K562 (cell line): ENCODE data around the gene IGIP. TPM values are rescaled to one million over a fixed set of nuclear protein-coding genes. Genes with fewer than 3 reads are reported as not detected.
A peak's percentile ranks its signal among the peaks of the same experiment; 100 is the strongest.

Source experiments
- ATAC-seq: fragments of 200-7000 bp; cut with Tn5 transposase; 3 replicates; pipeline ENCODE4 v1.9.1; 2020; ENCODE audit warnings: moderate library complexity
- BruUV-seq: library from RNA; stranded (reverse); fragments of 400-500 nt; replicated peaks from 2 replicates; lab custom pipeline; 2021; lab: Mats Ljungman, UMichigan
- CTCF ChIA-PET: fragments of 300-600 bp; formaldehyde crosslinking; extraction: SDS; loops from one replicate; lab custom pipeline; 2021; ENCODE audit warnings: low intra/inter-chr PET ratio; lab: Yijun Ruan, JAX
- POLR2A ChIA-PET: fragments of 300-600, 350-650 bp; sonication (Branson Sonifier 250); formaldehyde crosslinking; extraction: SDS; loops from one replicate; lab custom pipeline; 2021; ENCODE audit warnings: antibody characterized with exemption, inconsistent platforms; lab: Yijun Ruan, JAX
- DNase-seq, 4 experiments: peaks; one replicate each; pipeline versions ENCODE4 v3.0.0 to v3.0.0-alpha.2; 2011 to 2018; ENCODE audit warnings: low spot score in 3 of 4, mixed read lengths in 3 of 4; ENCODE audit errors: extremely low read depth in 1 of 4
- FAIRE-seq: peaks from 2 replicates; lab custom pipeline; 2011; peaks lifted over from hg19 to GRCh38; lab: Jason Lieb, UNC
- H2AFZ ChIP-seq: 2 replicates; pipeline ENCODE4 v1.6.0; 2011; ENCODE audit warnings: low read depth, low read length, control low read depth, inconsistent platforms
- H3K27ac ChIP-seq: fragments of 200-600 bp; 3 replicates; pipeline ENCODE4 v1.8.0; 2011; ENCODE audit warnings: low read depth, mild to moderate bottlenecking, control low read depth, inconsistent platforms, low read length, moderate library complexity, mixed read lengths; ENCODE audit errors: extremely low read depth
- H3K27me3 ChIP-seq, 2 experiments: fragments of 300-600 bp in 1 of 2; 2 replicates in 1 of 2; 3 replicates in 1 of 2; pipeline versions ENCODE4 v1.6.0 to v1.8.0; 2011; ENCODE audit warnings: inconsistent platforms in 2 of 2, low read length in 2 of 2, mild to moderate bottlenecking in 1 of 2, mixed read lengths in 1 of 2, moderate library complexity in 1 of 2; ENCODE audit not compliant: control insufficient read depth in 2 of 2, insufficient read depth in 2 of 2
- H3K36me3 ChIP-seq: fragments of 300-600 bp; 3 replicates; pipeline ENCODE4 v1.8.0; 2011; ENCODE audit warnings: mild to moderate bottlenecking, low read length, inconsistent platforms; ENCODE audit not compliant: control insufficient read depth, insufficient read depth
- H3K4me1 ChIP-seq, 2 experiments: fragments of 200-600 bp in 1 of 2; replicated peaks in 1 of 2; 2 replicates in 1 of 2; 3 replicates in 1 of 2; pipeline versions ENCODE4 v1.5.1 to v1.8.0; 2011; ENCODE audit warnings: inconsistent platforms in 2 of 2, low read length in 2 of 2, mild to moderate bottlenecking in 1 of 2, mixed read lengths in 1 of 2, moderate library complexity in 1 of 2; ENCODE audit not compliant: control insufficient read depth in 2 of 2, insufficient read depth in 2 of 2
- H3K4me2 ChIP-seq: 2 replicates; pipeline ENCODE4 v1.6.1; 2011; ENCODE audit warnings: low read length, control low read depth, inconsistent platforms, mixed read lengths; ENCODE audit not compliant: insufficient read depth
- H3K4me3 ChIP-seq: fragments of 200-600 bp; sonication (generic), shearing (Covaris generic); 2 replicates; pipeline ENCODE4 v1.5.1; 2016; ENCODE audit warnings: control low read depth, inconsistent platforms
- H3K79me2 ChIP-seq: fragments of 200-600 bp; 3 replicates; pipeline ENCODE4 v1.8.0; 2011; ENCODE audit warnings: low read length, inconsistent platforms; ENCODE audit not compliant: control insufficient read depth, insufficient read depth
- H3K9ac ChIP-seq, 2 experiments: 2 replicates each; pipeline versions ENCODE4 v1.6.0 to v1.6.1; 2011; ENCODE audit warnings: low read depth in 2 of 2, low read length in 2 of 2, control low read depth in 1 of 2, inconsistent platforms in 1 of 2, mild to moderate bottlenecking in 1 of 2, mixed read lengths in 1 of 2; ENCODE audit not compliant: insufficient read depth in 1 of 2
- H3K9me1 ChIP-seq: one replicate; pipeline ENCODE4 v1.6.0; 2011; ENCODE audit warnings: inconsistent platforms, mild to moderate bottlenecking, low read length, moderate library complexity; ENCODE audit not compliant: control insufficient read depth, insufficient read depth
- H3K9me3 ChIP-seq: replicated peaks from 2 replicates; pipeline ENCODE4 v1.5.1; 2011; ENCODE audit warnings: low read depth, low read length, inconsistent platforms; ENCODE audit not compliant: control insufficient read depth, insufficient read depth
- H4K20me1 ChIP-seq: replicated peaks from 2 replicates; pipeline ENCODE4 v1.6.1; 2011; ENCODE audit warnings: low read length, inconsistent platforms, mixed read lengths; ENCODE audit not compliant: control insufficient read depth, insufficient read depth
- NFIC ChIP-seq: fragments of 450-650 bp; IDR thresholded peaks from 2 replicates; pipeline ENCODE4 v1.6.1; 2017; ENCODE audit warnings: mild to moderate bottlenecking, inconsistent platforms
- POLR3A ChIP-seq: IDR thresholded peaks from 2 replicates; pipeline ENCODE4 v1.6.1; 2011; ENCODE audit warnings: borderline replicate concordance, mild to moderate bottlenecking, moderate library complexity; ENCODE audit not compliant: insufficient read length, insufficient read depth; ENCODE audit errors: extremely low read depth
- WGBS: fragments of 100-300 bp; shearing (Covaris generic); methylation state at CpG from one replicate; pipeline ENCODE4 v1.1.6; 2016; ENCODE audit warnings: low coverage, mixed read lengths; ENCODE audit not compliant: insufficient coverage; ENCODE audit errors: missing lambda C conversion rate; 5-methylcytosine and 5-hydroxymethylcytosine counted together
- in situ Hi-C: fragments of 300-500 bp; cut with MboI; formaldehyde crosslinking; loops from 4 replicates; pipeline ENCODE4 v1.15.0; 2018; ENCODE audit warnings: inconsistent platforms, mixed read lengths
- intact Hi-C: fragments of 100-400 bp; cut with micrococcal nuclease; formaldehyde crosslinking; loops from 2 replicates; pipeline ENCODE4 v1.14.2; 2022
- polyA plus RNA-seq, 8 experiments: library from polyadenylated mRNA; depleted of rRNA in 4 of 8; stranded (reverse) in 5 of 8; unstranded in 3 of 8; fragments of >200 nt; fragmentation: Nextera tagmentation in 2 of 8; fragmentation: Illumina TruSeq in 1 of 8; extraction: Ambion mirVana in 2 of 8; extraction: Trizol in 1 of 8; gene quantifications; 2 replicates each; pipeline versions ENCODE4 v1.2.1 to v1.2.3, GENCODE V29; 2011 to 2014; ENCODE audit warnings: inconsistent platforms in 1 of 8, missing spikeins in 1 of 8
- total RNA-seq, 7 experiments: library from RNA; depleted of rRNA in 6 of 7; stranded (reverse); fragments of >200 nt in 6 of 7; fragmentation: Illumina TruSeq in 2 of 7; extraction: Trizol in 2 of 7; gene quantifications; 2 replicates each; pipeline versions ENCODE4 v1.2.1 to v1.2.3, GENCODE V29; 2011 to 2021; ENCODE audit warnings: low replicate concordance in 1 of 7

The IGIP gene
- total and polyA plus RNA-seq, 9 of the 15 experiments (the other 6 are each of a cell fraction or from before 2014, with no cell fraction given): 0.52 to 1.6 (median 1.2) TPM

GRCh38 chr5:140151144-140152021, 25.6 kb downstream of the IGIP start:
- TF ChIP-seq NFIC (peak; percentile 73), POLR3A (no peak)
- Histone ChIP-seq H3K4me2 (no peak overlapping the region), H3K9me1 (no peaks in the 10 kb centered on the region), H3K36me3 (no peaks in the 10 kb centered on the region), H3K9ac (no peak overlapping the region), H3K9me3 (no peaks in the 10 kb centered on the region), H2AFZ (no peak overlapping the region), H3K4me1 (peaks cover 0 to 9% of the 10 kb centered on the region in 2 experiments; a peak in 2 of 5 replicates), H3K27ac (no peak overlapping the region), H3K4me3 (no peak overlapping the region), H4K20me1 (peaks cover 9% of the 10 kb centered on the region; the same call in 1 of the 2 replicates), H3K27me3 (peaks cover 0 to 11% of the 10 kb centered on the region in 2 experiments; a peak in 2 of 5 replicates), H3K79me2 (no peaks in the 10 kb centered on the region)
- ATAC-seq: no peak
- ChIA-PET CTCF (interaction anchor here (2.3 kb wide), 1 partner anchor 78 kb away, joined by 10 read pairs; no protein-coding TSS in a partner anchor), POLR2A (interaction anchor here (0.5 kb wide), 1 partner anchor 78 kb away, joined by 5 read pairs; no protein-coding TSS in a partner anchor)
- DNase-seq: no peak
- no peak for FAIRE-seq
- no TSS peak for BruUV-seq
- intact Hi-C loops: no loop called here
- in situ Hi-C loops: no loop called here
- 31% methylated on average over 7 of the region's 7 CpGs for WGBS
